GM12878 (cell line): ENCODE results near the gene DIAPH1. TPM values are rescaled to one million over a fixed set of nuclear protein-coding genes. Genes with fewer than 3 reads are reported as not detected.

Experiments
- BCL11A ChIP-seq: IDR thresholded peaks from 2 replicates; pipeline ENCODE4 v1.6.1; 2011; ENCODE audit warnings: low read depth, low read length
- CEBPB ChIP-seq, 2 experiments: fragments of 150-350 bp in 1 of 2; IDR thresholded peaks; 2 replicates each; pipeline ENCODE4 v1.6.1; 2012 to 2014; ENCODE audit warnings: low read depth in 2 of 2, low read length in 2 of 2, borderline replicate concordance in 1 of 2, inconsistent platforms in 1 of 2
- CHD2 ChIP-seq: IDR thresholded peaks from 2 replicates; pipeline ENCODE4 v1.6.1; 2011; ENCODE audit warnings: low read depth, low read length, improper control_type of control experiment, borderline replicate concordance
- CHD4 ChIP-seq: fragments of 200-600 bp; sonication (generic); IDR thresholded peaks from 2 replicates; pipeline ENCODE4 v1.6.1; 2016; ENCODE audit warnings: mild to moderate bottlenecking
- CREM ChIP-seq: IDR thresholded peaks from 2 replicates; pipeline ENCODE4 v1.6.1; 2014; ENCODE audit warnings: antibody characterized with exemption, low read depth
- ELK1 ChIP-seq: IDR thresholded peaks from 2 replicates; pipeline ENCODE4 v1.6.1; 2012; ENCODE audit warnings: low read depth, low read length, improper control_type of control experiment
- HCFC1 ChIP-seq: fragments of 150-350 bp; IDR thresholded peaks from 2 replicates; pipeline ENCODE4 v1.6.1; 2014; ENCODE audit warnings: low read length
- HDAC6 ChIP-seq: fragments of 200-600 bp; sonication (generic); IDR thresholded peaks from one replicate; pipeline ENCODE4 v1.8.0; 2017; ENCODE audit warnings: antibody characterized with exemption; ENCODE audit not compliant: unreplicated experiment
- HSF1 ChIP-seq: fragments of 150-350 bp; IDR thresholded peaks from 2 replicates; pipeline ENCODE4 v1.6.1; 2014; ENCODE audit warnings: mild to moderate bottlenecking, low read depth, low read length
- IKZF1 ChIP-seq: fragments of 450-650 bp; conservative IDR thresholded peaks from 2 replicates; pipeline ENCODE4 v1.6.1; 2017; ENCODE audit warnings: antibody characterized with exemption, mild to moderate bottlenecking
- IRF5 ChIP-seq: fragments of 450-650 bp; IDR thresholded peaks from 2 replicates; pipeline ENCODE4 v1.6.1; 2017; ENCODE audit warnings: borderline replicate concordance
- JUND ChIP-seq: IDR thresholded peaks from 2 replicates; pipeline ENCODE4 v1.6.1; 2012; ENCODE audit warnings: low read depth, mild to moderate bottlenecking, low read length, improper control_type of control experiment, moderate library complexity
- KLF5 ChIP-seq: fragments of 450-650 bp; IDR thresholded peaks from 2 replicates; pipeline ENCODE4 v1.6.1; 2014; ENCODE audit warnings: mild to moderate bottlenecking; ENCODE audit not compliant: partially characterized antibody
- PAX8 ChIP-seq: fragments of 450-650 bp; IDR thresholded peaks from 2 replicates; pipeline ENCODE4 v1.6.1; 2017; ENCODE audit warnings: mild to moderate bottlenecking, moderate library complexity
- POU2F2 ChIP-seq: IDR thresholded peaks from 3 replicates; pipeline ENCODE4 v1.6.1; 2011; ENCODE audit warnings: low read depth, mild to moderate bottlenecking, low read length, borderline replicate concordance
- PRDM15 ChIP-seq: fragments of 450-650 bp; formaldehyde crosslinking; IDR thresholded peaks from 2 replicates; pipeline ENCODE4 v1.4.0; 2020; ENCODE audit warnings: mild to moderate bottlenecking, moderate library complexity
- RUNX3 ChIP-seq: IDR thresholded peaks from 2 replicates; pipeline ENCODE4 v1.6.1; 2012; ENCODE audit warnings: low read length, inconsistent platforms
- SIN3A ChIP-seq: IDR thresholded peaks from 2 replicates; pipeline ENCODE4 v1.6.1; 2012; ENCODE audit warnings: low read depth, low read length, improper control_type of control experiment
- SMAD1 ChIP-seq: fragments of 450-650 bp; IDR thresholded peaks from 2 replicates; pipeline ENCODE4 v1.6.1; 2018; ENCODE audit warnings: mild to moderate bottlenecking, low read depth; ENCODE audit not compliant: partially characterized antibody
- SMC3 ChIP-seq: IDR thresholded peaks from 2 replicates; pipeline ENCODE4 v1.6.1; 2011; ENCODE audit warnings: low read length, improper control_type of control experiment, borderline replicate concordance
- TBL1XR1 ChIP-seq: IDR thresholded peaks from 2 replicates; pipeline ENCODE4 v1.6.1; 2012; ENCODE audit warnings: low read depth, low read length, improper control_type of control experiment
- TCF3 ChIP-seq: IDR thresholded peaks from 2 replicates; pipeline ENCODE4 v1.6.1; 2012; ENCODE audit warnings: low read depth, mild to moderate bottlenecking, low read length, borderline replicate concordance; ENCODE audit not compliant: insufficient read depth
- ZNF207 ChIP-seq: fragments of 450-650 bp; IDR thresholded peaks from 2 replicates; pipeline ENCODE4 v1.6.1; 2014; ENCODE audit warnings: antibody characterized with exemption, mild to moderate bottlenecking, borderline replicate concordance
- ZNF274 ChIP-seq: IDR thresholded peaks from one replicate; pipeline ENCODE4 v1.8.0; 2011; ENCODE audit not compliant: insufficient read length, insufficient read depth
- ZNF384 ChIP-seq: IDR thresholded peaks from 2 replicates; pipeline ENCODE4 v1.6.1; 2012; ENCODE audit warnings: low read depth, mild to moderate bottlenecking, low read length, improper control_type of control experiment, borderline replicate concordance
- ZSCAN29 ChIP-seq: fragments of 450-650 bp; IDR thresholded peaks from 2 replicates; pipeline ENCODE4 v1.6.1; 2017; ENCODE audit warnings: mild to moderate bottlenecking, moderate library complexity
- polyA plus RNA-seq, 11 experiments: library from polyadenylated mRNA; depleted of rRNA in 4 of 11; unstranded in 6 of 11; stranded (reverse) in 5 of 11; fragments of >200 nt; fragmentation: Nextera tagmentation in 4 of 11; fragmentation: Illumina TruSeq in 1 of 11; extraction: Ambion mirVana in 4 of 11; extraction: Trizol in 1 of 11; gene quantifications; 1 replicate in 1 of 11; 2 replicates in 10 of 11; pipeline versions ENCODE4 v1.2.1 to v1.2.3, GENCODE V29; 2011 to 2016; ENCODE audit warnings: inconsistent platforms in 2 of 11, missing spikeins in 2 of 11, low read depth in 1 of 11
- total RNA-seq, 4 experiments: library from RNA; depleted of rRNA in 3 of 4; stranded (reverse); fragments of >200 nt in 3 of 4; fragmentation: Illumina TruSeq in 1 of 4; extraction: Trizol in 1 of 4; gene quantifications; 2 replicates each; pipeline versions ENCODE4 v1.2.1 to v1.2.3, GENCODE V29; 2013 to 2021

The DIAPH1 gene
- total and polyA plus RNA-seq, 10 of the 15 experiments (the other 5 are each of a cell fraction or from before 2014, with no cell fraction given): 37.8 to 168 (median 59.0) TPM

GRCh38 chr5:141475625-141476131 is 143.1 kb downstream of the DIAPH1 start, which contains the start of gene PCDHGC3 (continued):
- TF ChIP-seq PRDM15 (CRISPR knock-in tag) (no peak), BCL11A (no peak), CHD2 (0 out of 2 replicates have a peak, but pooled peaks have one; percentile 27), KLF5 (no peak), SMC3 (peak; percentile 79), CREM (no peak), PAX8 (no peak), POU2F2 (no peak), SMAD1 (no peak), HSF1 (no peak), IKZF1 (no peak), TBL1XR1 (0 out of 2 replicates have a peak, but pooled peaks have one; percentile 38), ZSCAN29 (no peak), IRF5 (no peak), HCFC1 (no peak), HDAC6 (no peak), CHD4 (no peak), ELK1 (no peak), CEBPB (IDR thresholded peaks at IDR 0.05; ENCODE audit: borderline replicate concordance in 1 of 2, low read depth in 2 of 2, low read length in 2 of 2) (no peak), ZNF384 (no peak), SIN3A (peak; percentile 29; the same call in 1 of the 2 replicates), ZNF274 (no peak), ZNF207 (no peak), JUND (no peak), TCF3 (no peak), RUNX3 (no peak)
